H1 (cell line): ENCODE measurements around the gene RASEF. TPM values are rescaled to one million over a fixed set of nuclear protein-coding genes. Genes with fewer than 3 reads are reported as not detected.

ENCODE experiments used
- CTCF ChIA-PET: fragments of 300-600 bp; sonication (Branson Sonifier 250); formaldehyde crosslinking; loops from one replicate; lab custom pipeline; 2021; ENCODE audit not compliant: partially characterized antibody; lab: Charles Lee
- POLR2A ChIA-PET: fragments of 300-600 bp; sonication (Branson Sonifier 250); formaldehyde crosslinking; loops from one replicate; lab custom pipeline; 2021; ENCODE audit warnings: inconsistent platforms; ENCODE audit not compliant: partially characterized antibody; lab: Charles Lee
- DNase-seq, 2 experiments: peaks; one replicate each; pipeline versions ENCODE4 v3.0.0 to v3.0.0-alpha.2; 2010 to 2022; ENCODE audit warnings: low spot score in 2 of 2, low read depth in 1 of 2, mixed read lengths in 1 of 2
- FAIRE-seq: peaks from 2 replicates; lab custom pipeline; 2011; peaks lifted over from hg19 to GRCh38; lab: Jason Lieb, UNC
- H2AFZ ChIP-seq: 2 replicates; pipeline ENCODE4 v1.8.1; 2012; ENCODE audit warnings: low read length, inconsistent platforms
- H2AK5ac ChIP-seq: 2 replicates; pipeline ENCODE4 v1.6.1; 2013; ENCODE audit warnings: low read depth, low read length
- H2BK120ac ChIP-seq: replicated peaks from 2 replicates; pipeline ENCODE3; 2013; ENCODE audit warnings: low read depth, low read length, inconsistent platforms
- H2BK12ac ChIP-seq: 2 replicates; pipeline ENCODE4 v1.6.1; 2013; ENCODE audit warnings: low read depth, low read length
- H2BK15ac ChIP-seq: 2 replicates; pipeline ENCODE4 v1.6.1; 2013; ENCODE audit warnings: low read length
- H2BK20ac ChIP-seq: 2 replicates; pipeline ENCODE4 v1.6.1; 2013; ENCODE audit warnings: low read length
- H2BK5ac ChIP-seq: 2 replicates; pipeline ENCODE4 v1.6.1; 2013; ENCODE audit warnings: low read depth, low read length
- H3K14ac ChIP-seq: 2 replicates; pipeline ENCODE4 v1.6.1; 2013; ENCODE audit warnings: inconsistent platforms; ENCODE audit not compliant: insufficient read length
- H3K18ac ChIP-seq: 2 replicates; pipeline ENCODE4 v1.6.1; 2013; ENCODE audit warnings: low read length; ENCODE audit errors: extremely low read depth
- H3K23ac ChIP-seq: 2 replicates; pipeline ENCODE4 v1.6.1; 2013; ENCODE audit warnings: inconsistent platforms; ENCODE audit not compliant: insufficient read length
- H3K23me2 ChIP-seq: 2 replicates; pipeline ENCODE4 v1.6.1; 2013; ENCODE audit warnings: low read depth, low read length
- H3K27ac ChIP-seq: 2 replicates; pipeline ENCODE4 v1.6.1; 2011; ENCODE audit warnings: low read depth, low read length, inconsistent platforms
- H3K27me3 ChIP-seq, 4 experiments: replicated peaks in 1 of 4; 1 replicate in 1 of 4; 2 replicates in 3 of 4; pipeline versions ENCODE4 v1.6.1 to v1.8.1; 2011 to 2013; ENCODE audit warnings: low read length in 3 of 4, mild to moderate bottlenecking in 3 of 4, inconsistent platforms in 2 of 4, mixed read lengths in 2 of 4, moderate library complexity in 1 of 4; ENCODE audit not compliant: control insufficient read depth in 3 of 4, insufficient read depth in 3 of 4; ENCODE audit errors: extremely low read depth in 1 of 4
- H3K36me3 ChIP-seq, 4 experiments: 2 replicates each; pipeline versions ENCODE4 v1.6.1 to v1.8.1; 2011 to 2013; ENCODE audit warnings: mild to moderate bottlenecking in 4 of 4, low read length in 3 of 4, moderate library complexity in 2 of 4, control low read depth in 1 of 4, inconsistent platforms in 1 of 4; ENCODE audit not compliant: insufficient read depth in 4 of 4, control insufficient read depth in 2 of 4
- H3K4ac ChIP-seq: replicated peaks from 2 replicates; pipeline ENCODE3; 2013; ENCODE audit warnings: low read length, low read depth, mixed read lengths, inconsistent platforms; ENCODE audit not compliant: insufficient read length
- H3K4me1 ChIP-seq, 4 experiments: replicated peaks in 1 of 4; 1 replicate in 1 of 4; 2 replicates in 3 of 4; pipeline versions ENCODE4 v1.6.1 to v1.8.1; 2011 to 2013; ENCODE audit warnings: low read length in 3 of 4, inconsistent platforms in 2 of 4, mixed read lengths in 1 of 4; ENCODE audit not compliant: insufficient read depth in 4 of 4, control insufficient read depth in 3 of 4
- H3K4me2 ChIP-seq, 2 experiments: 2 replicates each; pipeline versions ENCODE4 v1.6.1 to v1.8.1; 2011 to 2013; ENCODE audit warnings: low read depth in 2 of 2, low read length in 2 of 2, control low read depth in 1 of 2, inconsistent platforms in 1 of 2, mild to moderate bottlenecking in 1 of 2; ENCODE audit not compliant: insufficient read depth in 1 of 2
- H3K4me3 ChIP-seq, 4 experiments: fragments of 200-600, 300-600 bp in 1 of 4; sonication (generic), shearing (Covaris generic), sonication (Bioruptor Twin) in 1 of 4; 2 replicates each; pipeline versions ENCODE4 v1.5.1 to v1.8.1; 2011 to 2016; ENCODE audit warnings: low read length in 4 of 4, low read depth in 3 of 4, control low read depth in 2 of 4, inconsistent platforms in 2 of 4, mild to moderate bottlenecking in 2 of 4, mixed read lengths in 1 of 4, moderate library complexity in 1 of 4; ENCODE audit not compliant: insufficient read depth in 2 of 4; ENCODE audit errors: extremely low read depth in 1 of 4
- H3K56ac ChIP-seq: replicated peaks from 2 replicates; pipeline ENCODE3; 2013; ENCODE audit warnings: low read depth, mild to moderate bottlenecking, mixed read lengths, low read length, inconsistent platforms; ENCODE audit not compliant: insufficient read length
- H3K79me1 ChIP-seq: 2 replicates; pipeline ENCODE4 v1.6.1; 2013; ENCODE audit warnings: low read depth, low read length, control low read depth
- H3K79me2 ChIP-seq, 2 experiments: 2 replicates each; pipeline versions ENCODE4 v1.6.1 to v1.8.1; 2012 to 2013; ENCODE audit warnings: low read length in 2 of 2, mild to moderate bottlenecking in 2 of 2, inconsistent platforms in 1 of 2; ENCODE audit not compliant: insufficient read depth in 2 of 2, control insufficient read depth in 1 of 2
- H3K9ac ChIP-seq, 4 experiments: replicated peaks in 1 of 4; 1 replicate in 1 of 4; 2 replicates in 3 of 4; pipeline versions ENCODE4 v1.6.1 to v1.8.1; 2011 to 2013; ENCODE audit warnings: low read depth in 3 of 4, low read length in 3 of 4, control low read depth in 2 of 4, mild to moderate bottlenecking in 2 of 4, moderate library complexity in 2 of 4, inconsistent platforms in 1 of 4; ENCODE audit errors: extremely low read depth in 1 of 4
- H3K9me3 ChIP-seq, 2 experiments: 2 replicates each; pipeline versions ENCODE4 v1.6.1 to v1.8.1; 2012 to 2013; ENCODE audit warnings: mild to moderate bottlenecking in 2 of 2, moderate library complexity in 2 of 2, control low read depth in 1 of 2, inconsistent platforms in 1 of 2, low read depth in 1 of 2, low read length in 1 of 2, mixed read lengths in 1 of 2; ENCODE audit not compliant: insufficient read depth in 2 of 2
- H4K20me1 ChIP-seq, 2 experiments: replicated peaks in 1 of 2; 2 replicates each; pipeline versions ENCODE3 to v1.8.1; 2011 to 2013; ENCODE audit warnings: inconsistent platforms in 2 of 2, low read length in 2 of 2, mild to moderate bottlenecking in 1 of 2; ENCODE audit not compliant: insufficient read depth in 2 of 2, control insufficient read depth in 1 of 2
- H4K5ac ChIP-seq: 2 replicates; pipeline ENCODE4 v1.6.1; 2013; ENCODE audit warnings: low read length, low read depth, mixed read lengths, inconsistent platforms; ENCODE audit not compliant: insufficient read length
- H4K8ac ChIP-seq: 2 replicates; pipeline ENCODE4 v1.8.0; 2013; ENCODE audit warnings: mild to moderate bottlenecking, moderate library complexity, low read length, inconsistent platforms; ENCODE audit not compliant: insufficient read depth; ENCODE audit errors: extremely low read depth
- H4K91ac ChIP-seq: replicated peaks from 2 replicates; pipeline ENCODE3; 2013; ENCODE audit warnings: low read length, mixed read lengths, inconsistent platforms; ENCODE audit not compliant: insufficient read length
- ASH2L ChIP-seq: fragments of 200-600, 300-600 bp; sonication (generic); IDR thresholded peaks from one replicate; pipeline ENCODE4 v1.7.1; 2017; ENCODE audit warnings: low read length
- BACH1 ChIP-seq: IDR thresholded peaks from 2 replicates; pipeline ENCODE4 v1.6.1; 2012; ENCODE audit warnings: low read length, improper control_type of control experiment
- E2F6 ChIP-seq: IDR thresholded peaks from 2 replicates; pipeline ENCODE4 v1.6.1; 2012; ENCODE audit warnings: inconsistent platforms
- FOSL1 ChIP-seq: IDR thresholded peaks from 2 replicates; pipeline ENCODE4 v1.6.1; 2011; ENCODE audit warnings: mild to moderate bottlenecking, low read depth, low read length, moderate library complexity; ENCODE audit not compliant: insufficient read depth
- GTF2F1 ChIP-seq: IDR thresholded peaks from 2 replicates; pipeline ENCODE4 v1.6.1; 2012; ENCODE audit warnings: low read depth, low read length, improper control_type of control experiment, borderline replicate concordance
- HDAC6 ChIP-seq: IDR thresholded peaks from one replicate; pipeline ENCODE4 v1.7.1; 2012; ENCODE audit warnings: low read depth, mild to moderate bottlenecking, inconsistent platforms, low read length, moderate library complexity
- MAFK ChIP-seq: IDR thresholded peaks from 2 replicates; pipeline ENCODE4 v1.6.1; 2012; ENCODE audit warnings: low read depth, mild to moderate bottlenecking, improper control_type of control experiment, low read length
- RAD21 ChIP-seq, 2 experiments: IDR thresholded peaks in 1 of 2; conservative IDR thresholded peaks in 1 of 2; 2 replicates each; pipeline ENCODE4 v1.6.1; 2011; ENCODE audit warnings: low read depth in 2 of 2, low read length in 2 of 2, improper control_type of control experiment in 1 of 2, inconsistent platforms in 1 of 2, mild to moderate bottlenecking in 1 of 2, moderate library complexity in 1 of 2
- RFX5 ChIP-seq: IDR thresholded peaks from 2 replicates; pipeline ENCODE4 v1.6.1; 2011; ENCODE audit warnings: low read depth, low read length, improper control_type of control experiment, borderline replicate concordance
- USF2 ChIP-seq: IDR thresholded peaks from 2 replicates; pipeline ENCODE4 v1.6.1; 2011; ENCODE audit warnings: low read length, improper control_type of control experiment
- YY1 ChIP-seq: IDR thresholded peaks from 2 replicates; pipeline ENCODE4 v1.6.1; 2011; ENCODE audit warnings: low read depth, mild to moderate bottlenecking, low read length
- WGBS, 2 experiments: shearing (Covaris generic) in 1 of 2; methylation state at CpG; one replicate each; pipeline versions ENCODE4 v1.1.6 to v1.1.7; 2013 to 2015; ENCODE audit warnings: low lambda C conversion rate in 2 of 2, mixed read lengths in 2 of 2, inconsistent platforms in 1 of 2, low coverage in 1 of 2, missing lambda C conversion rate in 1 of 2; ENCODE audit not compliant: insufficient replicate concordance in 2 of 2, insufficient coverage in 1 of 2, insufficient read length in 1 of 2; ENCODE audit errors: extremely low coverage in 1 of 2, missing lambda C conversion rate in 1 of 2; 5-methylcytosine and 5-hydroxymethylcytosine counted together
- polyA plus RNA-seq, 7 experiments: library from polyadenylated mRNA; depleted of rRNA in 3 of 7; stranded (reverse) in 5 of 7; unstranded in 2 of 7; fragments of >200 nt in 5 of 7; fragments of 200-250 nt in 2 of 7; gene quantifications; 1 replicate in 5 of 7; 2 replicates in 1 of 7; 4 replicates in 1 of 7; pipeline versions ENCODE4 v1.2.1 to v1.2.3, GENCODE V29; 2011 to 2013; ENCODE audit warnings: missing spikeins in 2 of 7, mixed read lengths in 2 of 7
- total RNA-seq: library from RNA; stranded (reverse); fragmentation: NEBNext Ultra II Directional; extraction: Animal tissue kit (Norgen Biotek cat#: 25700); gene quantifications from 2 replicates; pipeline ENCODE4 v1.2.1, GENCODE V29; 2021

The RASEF gene
- total and polyA plus RNA-seq, 2 of the 8 experiments (the other 6 are each of a cell fraction or from before 2014, with no cell fraction given): 1.1 to 4.6 TPM

GRCh38 chr9:83056911-83057310, 6.0 kb downstream of the RASEF start:
- no peak overlapping the region for H2BK5ac ChIP-seq
- TF ChIP-seq RFX5: no peak
- TF ChIP-seq HDAC6: no peak
- TF ChIP-seq MAFK: no peak
- no peak for TF ChIP-seq ASH2L
- TF ChIP-seq RAD21 (IDR thresholded peaks at IDR 0.05 in 1 of 2, conservative IDR thresholded peaks at IDR 0.05 in 1 of 2; ENCODE audit: low read depth in 2 of 2, low read length in 2 of 2): no peak
- no peak for TF ChIP-seq FOSL1
- TF ChIP-seq GTF2F1: no peak
- no peak for TF ChIP-seq YY1
- no peak for TF ChIP-seq BACH1
- no peak for TF ChIP-seq USF2
- no peak for TF ChIP-seq E2F6
- H2AK5ac ChIP-seq: no peak overlapping the region
- H3K4me1 ChIP-seq: 0 out of 7 replicates have a peak, but pooled peaks cover 0 to under 1% (median 0%) of the 10 kb centered on the region in 4 experiments
- H2BK12ac ChIP-seq: no peak overlapping the region
- H3K9me3 ChIP-seq: peaks cover 0 to 2% of the 10 kb centered on the region in 2 experiments; a peak in 1 of 4 replicates
- H3K27ac ChIP-seq: no peak overlapping the region
- no peak overlapping the region for H3K4me3 ChIP-seq
- no peak overlapping the region for H4K8ac ChIP-seq
- FAIRE-seq (no peak), DNase-seq (no peak)
- H3K18ac ChIP-seq: no peak overlapping the region
- H3K56ac ChIP-seq: no peak overlapping the region
- no peaks in the 10 kb centered on the region for H3K23me2 ChIP-seq
- WGBS, 2 experiments: 92% methylated on average over 1 of the region's 1 CpG; no CpG with 5 or more reads in 1 of the 2 experiments
- no peak overlapping the region for H4K5ac ChIP-seq
- no peak overlapping the region for H3K9ac ChIP-seq
- no peak overlapping the region for H2BK20ac ChIP-seq
- H4K91ac ChIP-seq: no peak overlapping the region
- no peaks in the 10 kb centered on the region for H3K79me2 ChIP-seq
- H4K20me1 ChIP-seq: no peaks in the 10 kb centered on the region
- no peak overlapping the region for H3K14ac ChIP-seq
- no peak overlapping the region for H3K23ac ChIP-seq
- no peak overlapping the region for H2BK120ac ChIP-seq
- no peaks in the 10 kb centered on the region for H3K79me1 ChIP-seq
- peaks cover 0 to 12% (median 5%) of the 10 kb centered on the region in 4 experiments; a peak in 6 of 7 replicates for H3K27me3 ChIP-seq
- H2BK15ac ChIP-seq: no peak overlapping the region
- no peak overlapping the region for H2AFZ ChIP-seq
- ChIA-PET CTCF (no interaction called here), POLR2A (no interaction called here)
- no peaks in the 10 kb centered on the region for H3K36me3 ChIP-seq
- H3K4me2 ChIP-seq: no peak overlapping the region
- H3K4ac ChIP-seq: no peak overlapping the region
